Mesenchymal stem cell (in vitro differentiated cells and primary cell): ENCODE data around the gene KRT12.

Source experiments
- DNase-seq: peaks from one replicate; pipeline ENCODE4 v3.0.0-alpha.2; 2013
- H2AFZ ChIP-seq: one replicate; pipeline ENCODE4 v1.6.1; 2013; ENCODE audit warnings: low read depth, mild to moderate bottlenecking, control low read depth, inconsistent platforms, low read length, moderate library complexity
- H2AK5ac ChIP-seq: 2 replicates; pipeline ENCODE4 v1.6.1; 2013; ENCODE audit warnings: low read length, moderate library complexity, mild to moderate bottlenecking, inconsistent platforms; ENCODE audit not compliant: severe bottlenecking
- H2BK120ac ChIP-seq: one replicate; pipeline ENCODE4 v1.6.1; 2013; ENCODE audit warnings: low read depth, mild to moderate bottlenecking, inconsistent platforms, low read length, moderate library complexity
- H2BK12ac ChIP-seq, 2 experiments: one replicate each; pipeline ENCODE4 v1.6.1; 2013; ENCODE audit warnings: inconsistent platforms in 2 of 2, low read length in 2 of 2, mild to moderate bottlenecking in 2 of 2, moderate library complexity in 2 of 2, control low read depth in 1 of 2
- H2BK15ac ChIP-seq: one replicate; pipeline ENCODE4 v1.6.1; 2013; ENCODE audit warnings: mild to moderate bottlenecking, low read depth, inconsistent platforms; ENCODE audit not compliant: poor library complexity, severe bottlenecking
- H2BK5ac ChIP-seq: 2 replicates; pipeline ENCODE4 v1.6.1; 2013; ENCODE audit warnings: low read depth, mild to moderate bottlenecking, low read length, control low read depth, inconsistent platforms; ENCODE audit not compliant: poor library complexity, severe bottlenecking
- H3K14ac ChIP-seq, 2 experiments: one replicate each; pipeline ENCODE4 v1.6.1; 2013; ENCODE audit warnings: inconsistent platforms in 2 of 2, low read length in 2 of 2, control low read depth in 1 of 2, mild to moderate bottlenecking in 1 of 2, moderate library complexity in 1 of 2
- H3K18ac ChIP-seq, 2 experiments: one replicate each; pipeline ENCODE4 v1.6.1; 2013; ENCODE audit warnings: inconsistent platforms in 2 of 2, low read length in 2 of 2, control low read depth in 1 of 2, low read depth in 1 of 2, mild to moderate bottlenecking in 1 of 2
- H3K23ac ChIP-seq, 2 experiments: one replicate each; pipeline ENCODE4 v1.6.1; 2013; ENCODE audit warnings: inconsistent platforms in 2 of 2, low read length in 2 of 2, mild to moderate bottlenecking in 2 of 2, moderate library complexity in 2 of 2, control low read depth in 1 of 2
- H3K27ac ChIP-seq: 2 replicates; pipeline ENCODE4 v1.5.1; 2013; ENCODE audit warnings: mild to moderate bottlenecking, moderate library complexity, low read length, control low read depth, inconsistent platforms; ENCODE audit not compliant: poor library complexity, severe bottlenecking
- H3K27me3 ChIP-seq, 2 experiments: 2 replicates each; pipeline versions ENCODE4 v1.6.1 to v1.7.0; 2013; ENCODE audit warnings: low read length in 2 of 2, mild to moderate bottlenecking in 2 of 2, moderate library complexity in 2 of 2, control low read depth in 1 of 2, inconsistent platforms in 1 of 2; ENCODE audit not compliant: control insufficient read depth in 1 of 2, insufficient read depth in 1 of 2
- H3K36me3 ChIP-seq, 2 experiments: 2 replicates each; pipeline versions ENCODE4 v1.6.1 to v1.7.0; 2013; ENCODE audit warnings: low read length in 2 of 2, control low read depth in 1 of 2, inconsistent platforms in 1 of 2, low read depth in 1 of 2, mild to moderate bottlenecking in 1 of 2; ENCODE audit not compliant: insufficient read depth in 2 of 2, control insufficient read depth in 1 of 2
- H3K4ac ChIP-seq, 2 experiments: one replicate each; pipeline ENCODE4 v1.6.1; 2013; ENCODE audit warnings: inconsistent platforms in 2 of 2, low read length in 2 of 2, mild to moderate bottlenecking in 2 of 2, moderate library complexity in 2 of 2, control low read depth in 1 of 2, low read depth in 1 of 2
- H3K4me1 ChIP-seq: 2 replicates; pipeline ENCODE4 v1.6.1; 2013; ENCODE audit warnings: low read depth, low read length, control low read depth; ENCODE audit not compliant: control insufficient read depth, insufficient read depth
- H3K4me2 ChIP-seq: 2 replicates; pipeline ENCODE4 v1.6.1; 2013; ENCODE audit warnings: low read length, mild to moderate bottlenecking, inconsistent platforms; ENCODE audit not compliant: poor library complexity, severe bottlenecking
- H3K4me3 ChIP-seq, 2 experiments: 2 replicates each; pipeline versions ENCODE4 v1.5.1 to v1.7.0; 2013; ENCODE audit warnings: low read length in 2 of 2, mild to moderate bottlenecking in 2 of 2, control low read depth in 1 of 2, low read depth in 1 of 2; ENCODE audit not compliant: insufficient read depth in 1 of 2
- H3K79me1 ChIP-seq: replicated peaks from 2 replicates; pipeline ENCODE4 v1.6.1; 2013; ENCODE audit warnings: mild to moderate bottlenecking, control low read depth, low read length, inconsistent platforms; ENCODE audit not compliant: poor library complexity, severe bottlenecking
- H3K9ac ChIP-seq: 2 replicates; pipeline ENCODE4 v1.7.0; 2013; ENCODE audit warnings: mild to moderate bottlenecking, low read length, moderate library complexity
- H3K9me3 ChIP-seq: 2 replicates; pipeline ENCODE4 v1.7.0; 2013; ENCODE audit warnings: mild to moderate bottlenecking, low read length; ENCODE audit not compliant: control insufficient read depth
- H4K8ac ChIP-seq: one replicate; pipeline ENCODE4 v1.6.1; 2013; ENCODE audit warnings: inconsistent platforms, mild to moderate bottlenecking, low read length, moderate library complexity
- H4K91ac ChIP-seq: one replicate; pipeline ENCODE4 v1.6.1; 2013; ENCODE audit warnings: mild to moderate bottlenecking, low read length, inconsistent platforms
- WGBS: methylation state at CpG from one replicate; pipeline ENCODE4 v1.1.7; 2013; ENCODE audit warnings: mixed read lengths; 5-methylcytosine and 5-hydroxymethylcytosine counted together

Gene KRT12

DNA sequence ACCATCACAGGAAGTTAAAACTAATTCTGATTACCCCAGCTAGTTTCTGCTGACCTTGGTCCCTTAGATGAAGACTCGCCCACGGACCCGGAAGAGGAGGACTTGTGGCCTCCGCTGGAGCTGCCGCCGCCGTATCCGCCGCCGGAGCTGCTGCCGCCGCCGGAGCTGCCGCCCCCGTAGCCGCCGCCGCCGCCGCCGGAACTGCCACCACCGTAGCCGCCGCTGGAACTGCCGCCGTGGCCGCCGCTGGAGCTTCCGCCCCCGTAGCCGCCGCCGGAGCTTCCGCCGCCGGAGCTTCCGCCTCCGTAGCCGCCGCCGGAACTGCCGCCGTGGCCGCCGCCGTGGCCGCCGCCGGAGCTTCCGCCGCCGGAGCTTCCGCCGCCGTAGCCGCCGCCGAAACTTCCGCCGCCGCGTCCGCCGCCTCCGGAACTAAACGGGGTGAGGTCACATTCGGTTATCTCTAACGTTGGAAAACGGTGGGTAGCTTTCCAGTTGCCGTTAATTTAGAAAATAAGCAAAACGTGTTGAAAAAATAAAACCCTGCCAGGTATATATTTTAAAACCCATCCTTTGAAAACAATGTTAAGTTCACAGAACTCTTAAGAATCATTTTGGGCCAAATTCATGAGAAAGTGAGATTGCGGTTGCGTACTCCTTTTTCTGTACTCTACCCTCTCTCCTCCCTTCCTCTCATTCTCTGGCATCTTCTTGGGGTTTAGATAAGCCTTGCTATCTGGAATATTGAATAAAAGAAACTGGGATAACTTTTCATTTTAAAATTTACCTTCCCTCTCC is 48.1 kb downstream of the KRT12 start:
- Histone ChIP-seq H3K18ac (peak overlapping the region; percentile 94 to 96), H2BK15ac (peak overlapping the region; percentile 97), H4K91ac (peak overlapping the region; percentile 91), H3K27ac (peak overlapping the region; percentile 89), H3K4me2 (peak overlapping the region; percentile 39), H3K4ac (peak overlapping the region; percentile 76 to 98), H3K9ac (peak overlapping the region; percentile 94), H4K8ac (peak overlapping the region; percentile 99), H3K14ac (peak overlapping the region in 1 of 2 experiments; percentile 91), H2AFZ (peak overlapping the region; percentile 97), H2BK5ac (peak overlapping the region; percentile 80), H3K36me3 (peaks cover 10 to 24% of the 10 kb centered on the region in 2 experiments), H2BK12ac (no peak overlapping the region), H3K23ac (no peak overlapping the region), H2AK5ac (no peak overlapping the region), H3K79me1 (peaks cover 11% of the 10 kb centered on the region), H3K4me3 (peak overlapping the region; percentile 75 to 90), H3K27me3 (no peaks in the 10 kb centered on the region), H2BK120ac (peak overlapping the region; percentile 64), H3K9me3 (no peaks in the 10 kb centered on the region), H3K4me1 (peaks cover 1% of the 10 kb centered on the region)
- peak; percentile 79 for DNase-seq
- 0% methylated on average over 35 of the region's 73 CpGs for WGBS

DNA sequence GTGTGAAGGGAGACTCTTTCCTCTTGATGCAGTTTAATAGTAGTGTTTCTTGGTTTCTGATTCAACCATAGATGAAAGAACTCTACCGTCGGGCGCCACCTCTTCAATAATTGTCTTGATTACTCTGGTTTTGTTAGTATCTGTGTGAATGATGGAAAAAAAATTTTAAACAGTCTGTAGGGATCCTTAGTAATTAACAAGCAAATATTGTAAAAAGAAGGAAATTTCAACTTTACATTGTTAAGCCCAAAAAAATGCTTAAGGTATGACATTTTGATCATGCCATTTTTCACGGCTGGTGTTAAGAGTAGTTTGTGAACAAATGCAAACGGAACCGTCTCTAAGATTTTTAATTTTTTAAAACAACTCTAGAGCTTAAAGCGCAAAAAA is 48.7 kb downstream of the KRT12 start:
- H3K18ac ChIP-seq = no peak overlapping the region
- H3K4ac ChIP-seq = no peak overlapping the region
- H3K9ac ChIP-seq = peak overlapping the region; percentile 92
- no peak overlapping the region for H2BK12ac ChIP-seq
- no peaks in the 10 kb centered on the region for H3K27me3 ChIP-seq
- 0% methylated on average over 3 of the region's 7 CpGs for WGBS
- no peak overlapping the region for H4K8ac ChIP-seq
- H2AFZ ChIP-seq = no peak overlapping the region
- H4K91ac ChIP-seq = no peak overlapping the region
- H2BK15ac ChIP-seq = no peak overlapping the region
- H2AK5ac ChIP-seq = no peak overlapping the region
- no peak overlapping the region for H2BK120ac ChIP-seq
- H3K36me3 ChIP-seq = peaks cover 10 to 24% of the 10 kb centered on the region in 2 experiments
- no peak overlapping the region for H3K23ac ChIP-seq
- H3K4me2 ChIP-seq = peak overlapping the region; percentile 33
- H3K27ac ChIP-seq = peak overlapping the region; percentile 89
- no peak overlapping the region for H3K14ac ChIP-seq
- peak overlapping the region; percentile 75 to 90 for H3K4me3 ChIP-seq
- H3K9me3 ChIP-seq = no peaks in the 10 kb centered on the region
- H3K79me1 ChIP-seq = peaks cover 11% of the 10 kb centered on the region
- no peak for DNase-seq
- peak overlapping the region; percentile 80 for H2BK5ac ChIP-seq
- peaks cover 1% of the 10 kb centered on the region for H3K4me1 ChIP-seq

DNA sequence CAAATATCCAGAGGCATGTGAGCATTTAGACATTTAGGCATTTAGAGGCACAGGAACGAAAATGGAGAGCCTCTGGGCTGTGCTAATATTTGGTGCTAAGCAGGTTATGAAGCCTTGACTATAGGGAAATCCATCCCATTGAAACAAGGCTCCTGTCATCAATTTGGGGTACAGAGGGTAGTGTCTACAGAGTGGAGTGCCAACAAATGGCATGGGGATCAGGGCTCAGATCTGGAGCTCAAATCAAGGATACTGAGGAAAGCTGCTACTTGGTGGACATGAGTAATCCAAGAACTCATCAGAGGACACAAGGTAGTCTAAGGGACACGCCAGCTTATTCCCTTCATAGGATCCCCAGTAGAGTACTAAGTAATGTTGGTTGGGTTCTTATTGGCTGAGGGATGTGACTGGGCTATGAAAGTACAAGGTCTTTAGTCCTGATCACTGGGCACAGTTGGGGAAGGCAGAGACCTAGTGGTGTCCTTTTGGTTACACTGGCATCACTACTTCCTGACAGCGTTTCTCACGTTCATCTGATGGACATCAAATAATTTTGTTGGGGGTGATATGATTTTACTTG is 49.8 kb downstream of the KRT12 start:
- Histone ChIP-seq H2BK120ac (no peak overlapping the region), H3K23ac (no peak overlapping the region), H3K14ac (no peak overlapping the region), H3K4me3 (peak overlapping the region in 1 of 2 experiments; percentile 90), H3K9ac (no peak overlapping the region), H3K27ac (no peak overlapping the region), H2BK12ac (no peak overlapping the region), H3K79me1 (peaks cover 9% of the 10 kb centered on the region), H2BK5ac (no peak overlapping the region), H3K4ac (no peak overlapping the region), H2BK15ac (no peak overlapping the region), H3K27me3 (no peaks in the 10 kb centered on the region), H3K4me2 (no peak overlapping the region), H4K8ac (no peak overlapping the region), H4K91ac (no peak overlapping the region), H3K18ac (no peak overlapping the region), H3K4me1 (peaks cover 1% of the 10 kb centered on the region), H3K9me3 (no peaks in the 10 kb centered on the region), H3K36me3 (peaks cover 7 to 21% of the 10 kb centered on the region in 2 experiments), H2AK5ac (no peak overlapping the region), H2AFZ (no peak overlapping the region)
- no peak for DNase-seq
- 98% methylated on average over 4 of the region's 4 CpGs for WGBS

DNA sequence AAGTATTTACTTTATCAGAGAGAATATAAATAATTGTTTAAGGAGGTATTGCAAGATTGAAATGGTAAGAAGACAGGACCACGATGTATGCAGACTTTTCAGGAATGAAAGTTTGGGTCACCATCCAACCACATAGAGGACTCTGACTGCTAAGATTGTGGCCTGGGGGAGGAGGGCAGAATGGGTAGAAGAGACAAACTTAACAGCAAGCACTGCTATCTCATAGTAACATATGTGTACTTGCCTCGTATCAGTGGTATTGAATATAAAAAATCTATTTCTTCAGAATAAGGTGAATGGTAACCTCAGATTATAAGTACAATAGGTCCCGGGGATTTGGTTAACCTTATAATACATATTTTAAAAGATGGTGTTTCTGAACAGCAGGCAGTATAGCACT is 50.5 kb downstream of the KRT12 start:
- Histone ChIP-seq H3K4ac (no peak overlapping the region), H3K79me1 (peaks cover 5% of the 10 kb centered on the region), H3K23ac (no peak overlapping the region), H2AFZ (no peak overlapping the region), H3K14ac (no peak overlapping the region), H3K9me3 (no peaks in the 10 kb centered on the region), H3K27ac (no peak overlapping the region), H3K4me3 (no peak overlapping the region), H3K36me3 (peaks cover 4 to 19% of the 10 kb centered on the region in 2 experiments), H2BK5ac (no peak overlapping the region), H3K4me1 (peaks cover 1% of the 10 kb centered on the region), H3K27me3 (no peaks in the 10 kb centered on the region), H2BK15ac (no peak overlapping the region), H3K9ac (no peak overlapping the region), H4K91ac (no peak overlapping the region), H2BK120ac (no peak overlapping the region), H2AK5ac (no peak overlapping the region), H3K18ac (no peak overlapping the region), H2BK12ac (no peak overlapping the region), H3K4me2 (no peak overlapping the region), H4K8ac (no peak overlapping the region)
- DNase-seq = no peak
- 100% methylated on average over 1 of the region's 3 CpGs for WGBS
